ENCODE measurements around the gene KAT14.
"Not testable (repeated sequence)": the region's sequence is repeated elsewhere in the genome, so short reads cannot be mapped to it uniquely, and the experiment has no call there.

The KAT14 gene

DNA sequence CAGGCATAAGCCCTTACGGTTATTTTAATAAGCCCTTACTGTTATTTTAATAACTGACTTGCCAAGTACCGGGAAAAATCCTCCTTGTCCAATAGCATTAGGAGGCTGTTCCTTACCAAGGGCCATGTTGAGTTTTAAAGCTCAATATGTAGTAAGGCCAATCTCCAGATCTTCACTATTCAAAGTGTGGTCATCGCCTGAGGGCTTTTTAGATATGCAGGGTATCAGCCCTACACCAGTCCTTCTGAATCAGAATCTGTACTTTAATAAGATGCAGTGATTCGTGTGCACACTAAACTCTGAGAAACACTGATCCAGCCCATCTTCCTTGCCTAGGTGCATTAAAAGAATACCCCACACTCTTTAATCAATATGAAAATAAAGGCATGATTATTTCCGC is 77.9 kb downstream of the KAT14 start:
- H3K9me3 Mint-ChIP-seq: no peaks in the 10 kb centered on the region

GRCh38 chr20:18218280-18218679 is 80.6 kb downstream of the KAT14 start:
- no peaks in the 10 kb centered on the region for H3K9me3 Mint-ChIP-seq

More for the DNA sequence above, 77.9 kb downstream of the KAT14 start:
- H3K36me3 Mint-ChIP-seq (ENCODE audit: low read depth): no peaks in the 10 kb centered on the region
- peaks cover under 1% of the 10 kb centered on the region for H3K27me3 Mint-ChIP-seq
- intact Hi-C loops (cut with micrococcal nuclease): no loop called here
- H3K27ac Mint-ChIP-seq: no peak overlapping the region
- H3K4me1 Mint-ChIP-seq (ENCODE audit: low read depth): no peaks in the 10 kb centered on the region
- no peak overlapping the region for H3K4me3 Mint-ChIP-seq

DNA sequence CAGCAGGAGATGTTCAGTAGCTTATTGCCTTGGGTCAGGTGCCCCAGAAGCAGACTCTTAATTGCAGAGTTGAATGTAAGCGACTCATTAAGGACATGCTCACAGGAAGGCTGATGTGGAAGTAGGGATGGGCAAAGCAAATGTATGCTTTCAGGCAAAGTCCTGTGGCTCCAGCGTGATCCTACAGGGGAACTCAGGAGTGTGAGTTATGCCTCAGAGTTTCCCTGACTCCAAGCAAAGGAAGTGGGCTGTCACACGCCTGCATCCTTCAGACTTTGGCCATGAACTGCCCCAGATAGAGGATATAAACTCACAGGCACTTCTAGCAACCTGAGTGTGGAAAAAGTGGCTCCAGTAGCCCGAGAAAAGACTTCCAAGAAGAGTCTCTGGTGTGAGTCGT is 85.7 kb downstream of the KAT14 start:
- Mint-ChIP-seq H3K27me3 (peaks cover 3% of the 10 kb centered on the region), H3K36me3 (ENCODE audit: low read depth) (no peaks in the 10 kb centered on the region), H3K27ac (no peak overlapping the region), H3K4me1 (ENCODE audit: low read depth) (no peaks in the 10 kb centered on the region), H3K4me3 (no peak overlapping the region), H3K9me3 (no peaks in the 10 kb centered on the region)
- intact Hi-C loops (cut with micrococcal nuclease): no loop called here

More at GRCh38 chr20:18218280-18218679, 80.6 kb downstream of the KAT14 start:
- peaks cover 3% of the 10 kb centered on the region for H3K27me3 Mint-ChIP-seq
- intact Hi-C loops (cut with micrococcal nuclease): no loop called here
- no peak overlapping the region for H3K4me3 Mint-ChIP-seq
- H3K27ac Mint-ChIP-seq: no peak overlapping the region
- H3K36me3 Mint-ChIP-seq (ENCODE audit: low read depth): no peaks in the 10 kb centered on the region
- H3K4me1 Mint-ChIP-seq (ENCODE audit: low read depth): no peaks in the 10 kb centered on the region

DNA sequence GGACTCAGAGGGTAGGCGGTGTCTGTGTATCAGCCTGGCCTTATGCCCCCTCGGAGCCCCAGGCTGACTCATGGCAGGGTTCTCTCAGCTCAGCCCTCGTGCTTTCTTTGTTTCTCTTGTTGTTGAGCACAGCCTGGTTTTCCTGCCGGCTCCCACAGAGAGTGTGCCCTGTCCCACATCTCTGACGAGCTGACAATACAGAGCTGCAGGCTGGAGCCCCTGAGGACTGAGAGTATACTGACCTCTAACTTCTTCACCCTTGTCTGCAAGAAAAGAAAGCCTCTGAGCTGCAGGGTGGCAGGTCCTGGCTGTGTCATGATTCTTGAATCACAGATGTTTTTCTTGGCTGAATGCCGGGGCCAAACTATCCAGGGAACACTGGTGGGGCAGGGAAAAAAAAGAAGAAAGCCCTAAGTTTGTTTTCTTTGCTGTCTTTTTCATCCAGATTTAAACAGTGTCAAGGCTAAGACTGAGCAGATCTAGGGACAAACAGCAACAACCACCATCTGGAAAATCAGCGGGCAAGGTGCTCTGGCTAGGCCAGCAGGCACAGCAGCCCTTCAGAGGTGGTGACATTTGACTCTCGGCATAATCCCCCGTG is 87.4 kb downstream of the KAT14 start:
- no peaks in the 10 kb centered on the region for H3K9me3 Mint-ChIP-seq
- H3K27me3 Mint-ChIP-seq: peaks cover 3% of the 10 kb centered on the region
- H3K4me3 Mint-ChIP-seq: no peak overlapping the region
- no peaks in the 10 kb centered on the region for H3K4me1 Mint-ChIP-seq (ENCODE audit: low read depth)
- H3K27ac Mint-ChIP-seq: no peak overlapping the region
- no peaks in the 10 kb centered on the region for H3K36me3 Mint-ChIP-seq (ENCODE audit: low read depth)
- intact Hi-C loops (cut with micrococcal nuclease): no loop called here

GRCh38 chr20:18225632-18226031 is 88.0 kb downstream of the KAT14 start:
- peaks cover 2% of the 10 kb centered on the region for H3K27me3 Mint-ChIP-seq
- no peak overlapping the region for H3K27ac Mint-ChIP-seq
- H3K9me3 Mint-ChIP-seq: no peaks in the 10 kb centered on the region
- intact Hi-C loops (cut with micrococcal nuclease): no loop called here
- no peaks in the 10 kb centered on the region for H3K4me1 Mint-ChIP-seq (ENCODE audit: low read depth)
- H3K36me3 Mint-ChIP-seq (ENCODE audit: low read depth): no peaks in the 10 kb centered on the region
- no peak overlapping the region for H3K4me3 Mint-ChIP-seq

DNA sequence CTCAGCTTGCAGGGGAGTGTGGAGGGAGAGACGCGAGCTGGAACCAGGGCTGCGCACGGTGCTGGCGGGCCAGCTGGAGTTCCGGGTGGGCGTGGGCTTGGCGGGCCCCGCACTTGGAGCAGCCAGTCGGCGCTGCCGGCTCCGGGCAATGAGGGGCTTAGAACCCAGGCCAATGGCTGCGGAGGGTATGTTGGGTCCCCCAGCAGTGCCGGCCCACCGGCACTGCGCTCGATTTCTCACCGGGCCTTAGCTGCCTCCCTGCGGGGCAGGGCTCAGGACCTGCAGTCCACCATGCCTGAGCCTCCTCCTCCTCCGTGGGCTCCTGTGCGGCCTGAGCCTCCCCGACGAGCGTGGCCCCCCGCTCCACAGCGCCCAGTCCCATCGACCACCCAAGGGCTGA is 89.1 kb downstream of the KAT14 start:
- H3K36me3 Mint-ChIP-seq (ENCODE audit: low read depth); H3K27me3 Mint-ChIP-seq; H3K9me3 Mint-ChIP-seq; H3K4me3 Mint-ChIP-seq; intact Hi-C loops (cut with micrococcal nuclease); H3K27ac Mint-ChIP-seq; H3K4me1 Mint-ChIP-seq (ENCODE audit: low read depth): not testable (repeated sequence)

- Mint-ChIP-seq H3K4me1 (ENCODE audit: low read depth) (no peaks in the 10 kb centered on the region), H3K27me3 (peaks cover 6% of the 10 kb centered on the region), H3K4me3 (no peak overlapping the region), H3K36me3 (ENCODE audit: low read depth) (no peaks in the 10 kb centered on the region), H3K9me3 (no peaks in the 10 kb centered on the region), H3K27ac (no peak overlapping the region)
- intact Hi-C loops (cut with micrococcal nuclease): no loop called here
Observed at GRCh38 chr20:18233408-18233943, 95.8 kb downstream of the KAT14 start.
